HepG2 (cell line): ENCODE results near the gene MRPL43. TPM values are rescaled to one million over a fixed set of nuclear protein-coding genes. Genes with fewer than 3 reads are reported as not detected.

Experiments used
- CREM ChIP-seq, 2 experiments: sonication (generic) in 1 of 2; formaldehyde crosslinking in 1 of 2; IDR thresholded peaks; 2 replicates each; pipeline versions ENCODE4 v1.4.0 to v1.6.1; 2016 to 2020; ENCODE audit warnings: antibody characterized with exemption in 1 of 2, mild to moderate bottlenecking in 1 of 2, missing genetic modification reagents in 1 of 2
- CSRNP2 ChIP-seq: sonication (generic); formaldehyde crosslinking; conservative IDR thresholded peaks from 2 replicates; pipeline ENCODE4 v1.8.0; 2022; ENCODE audit warnings: low read depth, missing genetic modification reagents
- EP300 ChIP-seq, 3 experiments: sonication (generic) in 1 of 3; formaldehyde crosslinking in 1 of 3; IDR thresholded peaks; 2 replicates each; pipeline versions ENCODE4 v1.5.1 to v1.6.1; 2011 to 2020; ENCODE audit warnings: low read depth in 2 of 3, low read length in 2 of 3, borderline replicate concordance in 1 of 3, improper control_type of control experiment in 1 of 3, mild to moderate bottlenecking in 1 of 3, missing genetic modification reagents in 1 of 3, moderate library complexity in 1 of 3
- MEF2D ChIP-seq: sonication (generic); formaldehyde crosslinking; IDR thresholded peaks from 2 replicates; pipeline ENCODE4 v1.5.1; 2020; ENCODE audit warnings: mild to moderate bottlenecking, missing genetic modification reagents
- NR0B2 ChIP-seq: sonication (generic); formaldehyde crosslinking; IDR thresholded peaks from 2 replicates; pipeline ENCODE4 v1.4.0; 2020; ENCODE audit warnings: mild to moderate bottlenecking, missing genetic modification reagents
- RERE ChIP-seq: IDR thresholded peaks from 2 replicates; pipeline ENCODE4 v1.6.1; 2016; ENCODE audit warnings: low read depth, missing genetic modification reagents, missing compliant biosample characterization
- SNAPC5 ChIP-seq: sonication (generic); formaldehyde crosslinking; IDR thresholded peaks from 2 replicates; pipeline ENCODE4 v1.8.1; 2023; ENCODE audit warnings: mild to moderate bottlenecking, missing genetic modification reagents, borderline replicate concordance
- ZFAT ChIP-seq: sonication (generic); formaldehyde crosslinking; conservative IDR thresholded peaks from 2 replicates; pipeline ENCODE4 v1.8.1; 2023; ENCODE audit warnings: missing genetic modification reagents, inconsistent platforms
- ZNF318 ChIP-seq: sonication (generic); formaldehyde crosslinking; IDR thresholded peaks from 2 replicates; pipeline ENCODE4 v1.4.0; 2020; ENCODE audit warnings: mild to moderate bottlenecking, missing genetic modification reagents
- ZNF564 ChIP-seq: sonication (generic); formaldehyde crosslinking; IDR thresholded peaks from 2 replicates; pipeline ENCODE4 v1.8.1; 2023; ENCODE audit warnings: mild to moderate bottlenecking, missing genetic modification reagents
- polyA plus RNA-seq, 8 experiments: library from polyadenylated mRNA; depleted of rRNA in 3 of 8; stranded (reverse) in 7 of 8; unstranded in 1 of 8; fragments of >200 nt; fragmentation: Illumina TruSeq in 4 of 8; extraction: Trizol in 4 of 8; gene quantifications; 2 replicates each; pipeline versions ENCODE4 v1.2.1 to v1.2.3, GENCODE V29; 2011 to 2016; ENCODE audit warnings: low read depth in 4 of 8, missing spikeins in 1 of 8, mixed read lengths in 1 of 8; ENCODE audit not compliant: insufficient read depth in 1 of 8
- total RNA-seq, 5 experiments: library from RNA; depleted of rRNA; stranded (reverse); fragments of >200 nt; fragmentation: Illumina TruSeq; extraction: Trizol; gene quantifications; 2 replicates each; pipeline ENCODE4 v1.2.3, GENCODE V29; 2016; ENCODE audit warnings: low read depth in 1 of 5

The MRPL43 gene
- total and polyA plus RNA-seq, 2 of the 13 experiments (the other 11 are each of a cell fraction or from before 2014, with no cell fraction given): 71.0 to 73.7 TPM

- TF ChIP-seq EP300 (IDR thresholded peaks at IDR 0.05; ENCODE audit: low read depth in 2 of 2, low read length in 2 of 2) (no peak), EP300 (CRISPR knock-in tag; IDR thresholded peaks at IDR 0.05; ENCODE audit: borderline replicate concordance) (peak; percentile 11; the same call in 1 of the 2 replicates), CREM (IDR thresholded peaks at IDR 0.05) (no peak), CREM (CRISPR knock-in tag; IDR thresholded peaks at IDR 0.05) (no peak), RERE (CRISPR knock-in tag) (no peak), SNAPC5 (CRISPR knock-in tag) (peak; percentile 78; the same call in 1 of the 2 replicates), MEF2D (CRISPR knock-in tag) (no peak), ZFAT (CRISPR knock-in tag) (no peak), CSRNP2 (no peak), ZNF318 (CRISPR knock-in tag) (no peak), NR0B2 (CRISPR knock-in tag) (no peak; the same call in 1 of the 2 replicates), ZNF564 (CRISPR knock-in tag) (no peak; the same call in 1 of the 2 replicates)
These were observed 11.9 kb upstream of the MRPL43 start (continued) for GRCh38 chr10:100998991-100999741.
